SK-MEL-5 (cell line): ENCODE measurements around the gene PAPSS1. TPM values are rescaled to one million over a fixed set of nuclear protein-coding genes. Genes with fewer than 3 reads are reported as not detected.

Source experiments
- DNase-seq: peaks from one replicate; pipeline ENCODE4 v3.0.0-alpha.2; 2016; ENCODE audit warnings: low read depth, low spot score
- in situ Hi-C: cut with HindIII; loops from 2 replicates; pipeline ENCODE4 v1.10.0; 2016; ENCODE audit warnings: low sequenced_read_pairs, high pct_unique_total_duplicates, low pct_unique_long_range_greater_than_20kb
- polyA plus RNA-seq, 2 experiments: library from polyadenylated mRNA; depleted of rRNA; stranded (reverse); fragments of >200 nt; gene quantifications; 2 replicates each; pipeline ENCODE4 v1.2.3, GENCODE V29; 2015
- total RNA-seq: library from RNA; depleted of rRNA; stranded (reverse); fragments of >200 nt; shearing (Covaris generic); gene quantifications from 2 replicates; pipeline ENCODE4 v1.2.3, GENCODE V29; 2014; rRNA removed

The PAPSS1 gene
- 30.2 and 32.4 TPM in 2 replicates for total RNA-seq
- 43.7 and 49.9 TPM in 2 replicates for polyA plus RNA-seq (2015; cell fraction: cytosol; rRNA removed)
- polyA plus RNA-seq (2015; cell fraction: nucleus; rRNA removed) = 17.6 and 20.9 TPM in 2 replicates

GRCh38 chr4:107719922-107720722 lies at the start of gene PAPSS1:
PAPSS1 (minus strand) TSS chr4:107720234; CDS start chr4:107720179, 55 bp downstream.
- peak; percentile 93 for DNase-seq
- in situ Hi-C loops = no loop called here

DNA sequence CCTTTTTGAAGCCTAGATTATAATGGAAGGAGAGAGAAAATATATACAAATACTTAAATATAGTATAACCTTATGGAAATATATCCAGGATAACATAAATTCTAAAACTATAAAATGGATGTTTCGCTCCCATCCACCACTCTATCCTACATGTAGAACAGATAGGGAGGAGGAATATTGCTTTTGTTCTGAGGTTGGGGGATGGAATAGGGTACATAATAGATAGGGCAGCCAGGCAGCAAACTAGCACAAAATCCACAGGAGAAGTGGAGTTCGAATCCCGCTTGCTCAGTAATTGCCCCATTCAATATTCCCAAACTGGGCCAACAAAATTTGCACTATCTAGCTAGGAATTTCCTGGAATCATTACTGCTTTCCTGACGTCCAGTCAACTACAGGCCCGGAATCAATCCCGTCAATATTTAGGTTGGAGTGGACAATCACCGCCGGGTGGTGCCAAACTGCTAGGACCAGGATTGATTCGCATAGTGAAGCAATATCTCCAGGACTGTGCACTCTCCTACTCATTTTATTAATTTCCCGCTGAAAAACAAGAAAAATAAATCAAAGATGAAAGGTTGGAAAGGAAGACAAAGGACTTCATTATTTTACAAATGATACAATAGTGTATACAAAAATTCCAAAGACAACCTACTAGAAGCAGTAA lies 40.4 kb upstream of the PAPSS1 start:
- DNase-seq = peak; percentile 58
- in situ Hi-C loops = loop anchor here (25.0 kb wide), 1 partner anchor 152 kb away; no protein-coding TSS in a partner anchor

- in situ Hi-C loops = loop anchor here (25.0 kb wide), 1 partner anchor 154 kb away; no protein-coding TSS in a partner anchor
- DNase-seq = peak; percentile 47
These were observed 37.9 kb upstream of the PAPSS1 start for GRCh38 chr4:107757864-107758476.

- no peak for DNase-seq
These were observed 37.2 kb upstream of the PAPSS1 start for GRCh38 chr4:107757283-107757682.

GRCh38 chr4:107755841-107756356 lies 35.9 kb upstream of the PAPSS1 start:
- DNase-seq = no peak
- in situ Hi-C loops = loop anchor here (25.0 kb wide), 1 partner anchor 156 kb away; no protein-coding TSS in a partner anchor

More at GRCh38 chr4:107757283-107757682, 37.2 kb upstream of the PAPSS1 start:
- in situ Hi-C loops = loop anchor here (25.0 kb wide), 1 partner anchor 155 kb away; no protein-coding TSS in a partner anchor

- DNase-seq = peak; percentile 80
- in situ Hi-C loops = loop anchor here (25.0 kb wide), 1 partner anchor 161 kb away; no protein-coding TSS in a partner anchor
These were observed 31.6 kb upstream of the PAPSS1 start for GRCh38 chr4:107751670-107752069.

GRCh38 chr4:107747748-107748486 lies 27.9 kb upstream of the PAPSS1 start:
- in situ Hi-C loops = no loop called here
- no peak for DNase-seq

GRCh38 chr4:107746161-107746560 lies 26.1 kb upstream of the PAPSS1 start:
- DNase-seq = no peak
- in situ Hi-C loops = no loop called here

- in situ Hi-C loops = no loop called here
- DNase-seq = no peak
These were observed 24.5 kb upstream of the PAPSS1 start for GRCh38 chr4:107744532-107744931.

DNA sequence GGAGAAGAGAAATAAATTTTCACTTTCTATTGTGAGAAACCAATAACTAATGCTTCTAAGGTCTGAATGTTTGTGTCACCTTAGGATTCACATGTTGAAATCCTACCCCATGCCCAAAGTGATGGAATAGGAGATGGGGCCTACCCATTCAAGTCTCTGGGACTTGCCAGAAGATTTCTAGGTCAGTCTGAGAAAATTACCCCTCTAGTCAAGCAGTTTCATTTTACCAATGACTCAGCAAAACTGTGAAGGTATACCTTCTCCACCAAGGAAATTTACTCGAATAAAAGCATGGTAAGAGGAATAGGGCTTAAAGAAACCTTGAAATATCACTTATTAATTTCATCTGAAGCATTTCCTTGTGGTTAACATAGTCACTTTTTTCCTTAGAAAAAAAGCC lies 23.5 kb upstream of the PAPSS1 start:
- DNase-seq = no peak

GRCh38 chr4:107742791-107743190 lies 22.8 kb upstream of the PAPSS1 start:
- DNase-seq = no peak
- in situ Hi-C loops = no loop called here

More for the DNA sequence above, 23.5 kb upstream of the PAPSS1 start:
- in situ Hi-C loops = no loop called here

DNA sequence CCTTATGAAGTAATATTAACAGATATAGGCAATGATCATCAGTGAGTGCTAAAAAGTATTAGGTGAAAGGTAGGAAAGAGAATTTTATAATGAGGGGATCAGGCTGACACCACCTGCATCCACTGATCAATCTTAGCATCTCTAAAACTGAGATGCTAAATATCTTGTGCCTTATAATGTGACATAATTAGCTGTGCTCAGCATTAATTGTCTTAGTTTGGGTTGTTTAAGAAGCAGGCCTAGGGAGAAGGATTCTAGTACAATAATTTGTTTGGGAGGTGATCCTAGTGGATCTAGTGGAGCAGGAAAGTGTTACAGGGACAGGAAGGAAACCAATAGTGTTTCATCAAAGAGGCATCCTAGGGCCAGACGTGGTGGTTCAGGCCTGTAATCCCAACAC lies 22.2 kb upstream of the PAPSS1 start:
- in situ Hi-C loops = no loop called here
- DNase-seq = no peak

- peak; percentile 1 for DNase-seq
- in situ Hi-C loops = no loop called here
These were observed 21.1 kb upstream of the PAPSS1 start for GRCh38 chr4:107740950-107741701.

DNA sequence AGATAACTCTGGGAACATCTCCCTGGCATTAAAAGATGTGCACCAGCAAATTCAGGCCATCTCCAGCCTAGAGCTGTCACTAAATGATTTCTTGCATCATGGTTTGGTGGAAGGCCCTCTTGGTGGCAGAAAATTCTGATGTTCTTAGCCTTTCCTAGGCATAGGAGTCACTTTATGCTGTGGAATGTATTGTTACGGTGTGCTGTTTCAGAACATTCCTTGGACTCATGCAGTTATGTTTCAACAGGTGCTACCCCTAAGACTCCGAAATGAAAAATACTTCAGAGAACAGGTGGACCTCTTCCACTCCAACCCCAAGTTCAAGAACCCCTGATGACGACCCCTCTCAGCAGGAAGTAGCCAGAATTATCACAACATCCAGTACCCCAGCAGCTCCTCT lies 20.3 kb upstream of the PAPSS1 start:
- peak; percentile 57 for DNase-seq
- in situ Hi-C loops = no loop called here

GRCh38 chr4:107737450-107737849 lies 17.4 kb upstream of the PAPSS1 start:
- in situ Hi-C loops = no loop called here
- no peak for DNase-seq

- peak; percentile 59 for DNase-seq
- in situ Hi-C loops = no loop called here
These were observed 17.0 kb upstream of the PAPSS1 start for GRCh38 chr4:107736924-107737448.
